ENCODE data around the gene NDST1. TPM values are rescaled to one million over a fixed set of nuclear protein-coding genes. Genes with fewer than 3 reads are reported as not detected.

NDST1 gene
- total RNA-seq, 1 experiment from 2014 or later, result 33.1 TPM

GRCh38 chr5:150492621-150493020, 15.3 kb upstream of the NDST1 start:
- H3K36me3 ChIP-seq (ENCODE audit: control insufficient read depth in 1 of 2, insufficient read depth in 2 of 2, low read length in 2 of 2), result peaks cover 0 to 4% of the 10 kb centered on the region in 2 experiments; a peak in 1 of 4 replicates

More at GRCh38 chr5:150492621-150493020, 15.3 kb upstream of the NDST1 start:
- Histone ChIP-seq H3K9me3 (ENCODE audit: control insufficient read depth in 1 of 2, insufficient read depth in 1 of 2, low read depth in 1 of 2, low read length in 2 of 2) (no peaks in the 10 kb centered on the region), H3K79me2 (ENCODE audit: insufficient read depth, low read length) (peaks cover 60% of the 10 kb centered on the region), H2AFZ (ENCODE audit: low read depth, low read length, poor library complexity, severe bottlenecking) (no peak overlapping the region), H3K9me2 (ENCODE audit: insufficient read depth) (no peaks in the 10 kb centered on the region), H4K20me1 (ENCODE audit: insufficient read depth) (no peaks in the 10 kb centered on the region), H3K4me3 (replicated peaks in 1 of 2; ENCODE audit: low read depth in 1 of 2, low read length in 2 of 2) (no peak overlapping the region), H3K27ac (ENCODE audit: low read depth, low read length) (no peak overlapping the region), H3K27me3 (ENCODE audit: insufficient read depth, low read length) (no peaks in the 10 kb centered on the region), H3K4me1 (ENCODE audit: control insufficient read depth in 1 of 2, insufficient read depth in 2 of 2, low read length in 2 of 2) (peaks cover 20 to 53% of the 10 kb centered on the region in 2 experiments), H3K9ac (ENCODE audit: low read length) (no peak overlapping the region), H3K4me2 (ENCODE audit: low read length) (no peak overlapping the region)
- DNase-seq (ENCODE audit: low read depth, low spot score) (no peak), ATAC-seq (no peak)
- no peak for TF ChIP-seq ZNF274 (IDR thresholded peaks at IDR 0.05; ENCODE audit: low read depth, low read length)
- TF ChIP-seq POLR2AphosphoS5 (IDR thresholded peaks at IDR 0.05; ENCODE audit: low read depth, low read length), result no peak
- TF ChIP-seq ATF3 (IDR thresholded peaks at IDR 0.05), result no peak
- no peak for TF ChIP-seq EGR1 (IDR thresholded peaks at IDR 0.05; ENCODE audit: low read depth)
- TF ChIP-seq CTCF (IDR thresholded peaks at IDR 0.05 in 2 of 3, conservative IDR thresholded peaks at IDR 0.05 in 1 of 3; ENCODE audit: borderline replicate concordance in 1 of 3, insufficient read depth in 1 of 3, low read depth in 2 of 3, low read length in 2 of 3), result no peak
- TF ChIP-seq ELF1 (IDR thresholded peaks at IDR 0.05; ENCODE audit: borderline replicate concordance, low read depth), result no peak
- no peak for TF ChIP-seq ZFX (IDR thresholded peaks at IDR 0.05)
- TF ChIP-seq EZH2phosphoT487 (IDR thresholded peaks at IDR 0.05; ENCODE audit: borderline replicate concordance), result no peak
- no peak for TF ChIP-seq SP1 (IDR thresholded peaks at IDR 0.05; ENCODE audit: low read depth)
- TF ChIP-seq POLR2A (IDR thresholded peaks at IDR 0.05; ENCODE audit: borderline replicate concordance, extremely low read depth, insufficient read depth, insufficient read length), result no peak
- no peak for TF ChIP-seq TCF7L2 (IDR thresholded peaks at IDR 0.05; ENCODE audit: borderline replicate concordance, extremely low read depth, insufficient read depth, insufficient read length)
- no peak for TF ChIP-seq RAD21 (IDR thresholded peaks at IDR 0.05; ENCODE audit: low read depth)
- no peak for TF ChIP-seq CEBPB (IDR thresholded peaks at IDR 0.05; ENCODE audit: low read depth)
- no peak for TF ChIP-seq SRF (IDR thresholded peaks at IDR 0.05; ENCODE audit: low read depth)
- no peak for TF ChIP-seq YY1 (IDR thresholded peaks at IDR 0.05; ENCODE audit: extremely low read depth, insufficient replicate concordance, low read depth, low read length)
- TF ChIP-seq REST (IDR thresholded peaks at IDR 0.05; ENCODE audit: low read depth), result no peak
- no TSS peak for BruUV-seq (replicated peaks)
- CTCF ChIA-PET, result no interaction called here
- RAD21 ChIA-PET (ENCODE audit: low non-redundant PET in 1 of 2, low total read pairs in 2 of 2, uncharacterized antibody in 2 of 2, unreplicated experiment in 2 of 2), result no interaction called here
- intact Hi-C loops (cut with micrococcal nuclease), result no loop called here
- POLR2A ChIA-PET, result no interaction called here
